GM12878 (cell line): Measurements from ENCODE around the gene TTF2. TPM values are rescaled to one million over a fixed set of nuclear protein-coding genes. Genes with fewer than 3 reads are reported as not detected.

Experiments used
- BCLAF1 ChIP-seq: fragments of 450-650 bp; IDR thresholded peaks from 2 replicates; pipeline ENCODE4 v1.6.1; 2017; ENCODE audit warnings: antibody characterized with exemption, mild to moderate bottlenecking, moderate library complexity
- BMI1 ChIP-seq: fragments of 450-650 bp; IDR thresholded peaks from 2 replicates; pipeline ENCODE4 v1.6.1; 2016; ENCODE audit warnings: mild to moderate bottlenecking, moderate library complexity, borderline replicate concordance
- CBFB ChIP-seq: IDR thresholded peaks from 2 replicates; pipeline ENCODE4 v1.6.1; 2016; ENCODE audit warnings: antibody characterized with exemption, low read depth
- CUX1 ChIP-seq: IDR thresholded peaks from 2 replicates; pipeline ENCODE4 v1.6.1; 2012; ENCODE audit warnings: improper control_type of control experiment, low read depth, low read length; ENCODE audit not compliant: insufficient replicate concordance
- ETV6 ChIP-seq, 2 experiments: fragments of 450-650 bp in 1 of 2; IDR thresholded peaks in 1 of 2; conservative IDR thresholded peaks in 1 of 2; 2 replicates each; pipeline ENCODE4 v1.6.1; 2014; ENCODE audit warnings: antibody characterized with exemption in 1 of 2, borderline replicate concordance in 1 of 2, low read depth in 1 of 2, mild to moderate bottlenecking in 1 of 2, moderate library complexity in 1 of 2
- EZH2 ChIP-seq: IDR thresholded peaks from 2 replicates; pipeline ENCODE4 v1.6.1; 2012; ENCODE audit warnings: low read depth, mild to moderate bottlenecking, control low read depth, inconsistent platforms, low read length, borderline replicate concordance; ENCODE audit not compliant: control insufficient read depth
- GABPA ChIP-seq: IDR thresholded peaks from 2 replicates; pipeline ENCODE4 v1.6.1; 2014; ENCODE audit warnings: antibody characterized with exemption, low read depth, mild to moderate bottlenecking, inconsistent platforms
- MYC ChIP-seq: IDR thresholded peaks from 2 replicates; pipeline ENCODE4 v1.6.1; 2011; ENCODE audit warnings: mild to moderate bottlenecking, low read length, moderate library complexity, inconsistent platforms; ENCODE audit not compliant: insufficient read depth, insufficient replicate concordance, insufficient read length, severe bottlenecking
- NFYA ChIP-seq: IDR thresholded peaks from 2 replicates; pipeline ENCODE4 v1.6.1; 2011; ENCODE audit warnings: low read depth, mild to moderate bottlenecking, low read length, improper control_type of control experiment, borderline replicate concordance
- RAD21 ChIP-seq: IDR thresholded peaks from 2 replicates; pipeline ENCODE4 v1.6.1; 2011; ENCODE audit warnings: mild to moderate bottlenecking, low read depth, low read length, moderate library complexity; ENCODE audit not compliant: insufficient read depth
- SIX5 ChIP-seq: IDR thresholded peaks from 2 replicates; pipeline ENCODE4 v1.6.1; 2011; ENCODE audit warnings: mild to moderate bottlenecking, low read depth, low read length, moderate library complexity; ENCODE audit not compliant: severe bottlenecking
- SMC3 ChIP-seq: IDR thresholded peaks from 2 replicates; pipeline ENCODE4 v1.6.1; 2011; ENCODE audit warnings: low read length, improper control_type of control experiment, borderline replicate concordance
- TCF7 ChIP-seq: IDR thresholded peaks from 2 replicates; pipeline ENCODE4 v1.6.1; 2014; ENCODE audit warnings: antibody characterized with exemption, borderline replicate concordance
- ZNF592 ChIP-seq: fragments of 450-650 bp; IDR thresholded peaks from 2 replicates; pipeline ENCODE4 v1.6.1; 2017; ENCODE audit warnings: mild to moderate bottlenecking, moderate library complexity
- polyA plus RNA-seq, 11 experiments: library from polyadenylated mRNA; depleted of rRNA in 4 of 11; unstranded in 6 of 11; stranded (reverse) in 5 of 11; fragments of >200 nt; fragmentation: Nextera tagmentation in 4 of 11; fragmentation: Illumina TruSeq in 1 of 11; extraction: Ambion mirVana in 4 of 11; extraction: Trizol in 1 of 11; gene quantifications; 1 replicate in 1 of 11; 2 replicates in 10 of 11; pipeline versions ENCODE4 v1.2.1 to v1.2.3, GENCODE V29; 2011 to 2016; ENCODE audit warnings: inconsistent platforms in 2 of 11, missing spikeins in 2 of 11, low read depth in 1 of 11
- total RNA-seq, 4 experiments: library from RNA; depleted of rRNA in 3 of 4; stranded (reverse); fragments of >200 nt in 3 of 4; fragmentation: Illumina TruSeq in 1 of 4; extraction: Trizol in 1 of 4; gene quantifications; 2 replicates each; pipeline versions ENCODE4 v1.2.1 to v1.2.3, GENCODE V29; 2013 to 2021

Gene TTF2
- total and polyA plus RNA-seq, 10 of the 15 experiments (the other 5 are each of a cell fraction or from before 2014, with no cell fraction given), result 17.7 to 134 (median 78.2) TPM

GRCh38 chr1:117059678-117060440, at the start of gene TTF2 (continued):
- TF ChIP-seq CUX1 (no peak), MYC (no peak), SIX5 (no peak), CBFB (peak; percentile 41; the same call in 1 of the 2 replicates), SMC3 (no peak), NFYA (no peak), TCF7 (no peak), ETV6 (conservative IDR thresholded peaks at IDR 0.05 in 1 of 2, IDR thresholded peaks at IDR 0.05 in 1 of 2; ENCODE audit: borderline replicate concordance in 1 of 2, low read depth in 1 of 2) (no peak), BMI1 (no peak), EZH2 (no peak), RAD21 (no peak), BCLAF1 (no peak), ZNF592 (no peak), GABPA (0 out of 2 replicates have a peak, but pooled peaks have one; percentile 42)
